ENCODE results near the gene MT1E. TPM values are rescaled to one million over a fixed set of nuclear protein-coding genes. Genes with fewer than 3 reads are reported as not detected.
"Not testable (repeated sequence)": the region's sequence is repeated elsewhere in the genome, so short reads cannot be mapped to it uniquely, and the experiment has no call there.

Gene MT1E
- 132 and 284 TPM in 2 replicates for total RNA-seq

- no peak for DNase-seq (ENCODE audit: low read depth, low spot score)
Observed at GRCh38 chr16:56625140-56625942, at the start of gene MT1E. Gene MT1E (plus strand): TSS chr16:56625781. CDS start chr16:56625852, 71 bp downstream.

- DNase-seq (ENCODE audit: low read depth, low spot score), result peak; percentile 13
Observed at GRCh38 chr16:56576585-56577299, 48.8 kb upstream of the MT1E start.

- no peak for DNase-seq (ENCODE audit: low read depth, low spot score)
Observed at GRCh38 chr16:56577300-56577625, 48.3 kb upstream of the MT1E start.

GRCh38 chr16:56580391-56581048 lies 45.1 kb upstream of the MT1E start:
- no peak for DNase-seq (ENCODE audit: low read depth, low spot score)

- not testable (repeated sequence) for DNase-seq (ENCODE audit: low read depth, low spot score)
Observed at GRCh38 chr16:56582911-56583310, 42.7 kb upstream of the MT1E start.

GRCh38 chr16:56583351-56584168 lies 42.0 kb upstream of the MT1E start:
- DNase-seq (ENCODE audit: low read depth, low spot score), result no peak

- no peak for DNase-seq (ENCODE audit: low read depth, low spot score)
Observed at GRCh38 chr16:56584276-56584675, 41.3 kb upstream of the MT1E start.

GRCh38 chr16:56588781-56589140 lies 36.8 kb upstream of the MT1E start:
- DNase-seq (ENCODE audit: low read depth, low spot score), result no peak

GRCh38 chr16:56589141-56590039 lies 36.2 kb upstream of the MT1E start, which contains the start of gene MT3:
Gene MT3 (plus strand): TSS chr16:56589528. CDS start chr16:56589591, 63 bp downstream.
- DNase-seq (ENCODE audit: low read depth, low spot score), result no peak

GRCh38 chr16:56591377-56592060 lies 34.1 kb upstream of the MT1E start:
- no peak for DNase-seq (ENCODE audit: low read depth, low spot score)

- DNase-seq (ENCODE audit: low read depth, low spot score), result no peak
Observed at GRCh38 chr16:56593573-56594291, 31.8 kb upstream of the MT1E start.

GRCh38 chr16:56594292-56594619 lies 31.3 kb upstream of the MT1E start:
- no peak for DNase-seq (ENCODE audit: low read depth, low spot score)

- DNase-seq (ENCODE audit: low read depth, low spot score), result no peak
Observed at GRCh38 chr16:56600398-56600999, 25.1 kb upstream of the MT1E start.

GRCh38 chr16:56601325-56601724 lies 24.3 kb upstream of the MT1E start:
- no peak for DNase-seq (ENCODE audit: low read depth, low spot score)

GRCh38 chr16:56603589-56603988 lies 22.0 kb upstream of the MT1E start:
- no peak for DNase-seq (ENCODE audit: low read depth, low spot score)

GRCh38 chr16:56604966-56605365 lies 20.6 kb upstream of the MT1E start:
- DNase-seq (ENCODE audit: low read depth, low spot score), result no peak

- no peak for DNase-seq (ENCODE audit: low read depth, low spot score)
Observed at GRCh38 chr16:56605475-56605874, 20.1 kb upstream of the MT1E start.

- no peak for DNase-seq (ENCODE audit: low read depth, low spot score)
Observed at GRCh38 chr16:56606071-56606475, 19.5 kb upstream of the MT1E start.
